Measurements from ENCODE around the gene CA5B.
"Not testable (repeated sequence)": the region's sequence is repeated elsewhere in the genome, so short reads cannot be mapped to it uniquely, and the experiment has no call there.

CA5B gene

GRCh38 chrX:15815779-15816437, 77.8 kb downstream of the CA5B start:
- peak; percentile 26 for DNase-seq

- peak; percentile 51 for DNase-seq
These were observed 78.4 kb downstream of the CA5B start for GRCh38 chrX:15816438-15816809.

GRCh38 chrX:15816886-15817285, 78.8 kb downstream of the CA5B start:
- DNase-seq, result peak; percentile 16

GRCh38 chrX:15820106-15821073, 82.3 kb downstream of the CA5B start:
- no peak for DNase-seq

GRCh38 chrX:15822922-15823321, 84.9 kb downstream of the CA5B start:
- DNase-seq, result no peak

GRCh38 chrX:15825936-15826335, 87.9 kb downstream of the CA5B start:
- no peak for DNase-seq

- no peak for DNase-seq
These were observed 91.1 kb downstream of the CA5B start for GRCh38 chrX:15829217-15829616.

- not testable (repeated sequence) for DNase-seq
These were observed 93.3 kb downstream of the CA5B start for GRCh38 chrX:15831347-15831746.

GRCh38 chrX:15834053-15834452, 96.0 kb downstream of the CA5B start:
- no peak for DNase-seq

GRCh38 chrX:15834827-15835595, 96.9 kb downstream of the CA5B start:
- peak; percentile 5 for DNase-seq
